GM12878 (cell line): ENCODE measurements around the gene AK5. TPM values are rescaled to one million over a fixed set of nuclear protein-coding genes. Genes with fewer than 3 reads are reported as not detected.

Source experiments
- ATAC-seq: fragments of 200-7000 bp; cut with Tn5 transposase; 3 replicates; pipeline ENCODE4 v1.9.1; 2020; ENCODE audit warnings: mild to moderate bottlenecking, moderate library complexity
- BruUV-seq: library from RNA; stranded (reverse); fragments of 400-500 nt; replicated peaks from 2 replicates; lab custom pipeline; 2021; lab: Mats Ljungman, UMichigan
- CTCF ChIA-PET: fragments of 300-600 bp; sonication (Branson Sonifier 250); formaldehyde crosslinking; extraction: SDS; loops from one replicate; lab custom pipeline; 2021; ENCODE audit warnings: inconsistent platforms; lab: Yijun Ruan, JAX
- POLR2A ChIA-PET: fragments of 350-600 bp; formaldehyde crosslinking; extraction: SDS; loops from one replicate; lab custom pipeline; 2021; ENCODE audit warnings: inconsistent platforms; lab: Charles Lee
- RAD21 ChIA-PET: fragments of 300-600 bp; sonication (Branson Sonifier 250); formaldehyde crosslinking; loops from one replicate; lab custom pipeline; 2023; ENCODE audit warnings: antibody characterized with exemption; ENCODE audit not compliant: unreplicated experiment; lab: Charles Lee
- SMC1A ChIA-PET: fragments of 300-600 bp; sonication (Branson Sonifier 250); formaldehyde crosslinking; loops from one replicate; lab custom pipeline; 2023; ENCODE audit not compliant: unreplicated experiment, uncharacterized antibody; lab: Charles Lee
- DNase-seq: peaks from one replicate; pipeline ENCODE4 v3.0.0-alpha.2; 2011; ENCODE audit warnings: low read depth, low spot score
- FAIRE-seq: peaks from 3 replicates; lab custom pipeline; 2011; peaks lifted over from hg19 to GRCh38; lab: Jason Lieb, UNC
- H2AFZ ChIP-seq: 2 replicates; pipeline ENCODE4 v1.6.0; 2011; ENCODE audit warnings: low read depth, low read length, control low read depth; ENCODE audit not compliant: control insufficient read depth
- H3K27ac ChIP-seq: 2 replicates; pipeline ENCODE4 v1.5.1; 2011; ENCODE audit warnings: control low read depth; ENCODE audit not compliant: control insufficient read depth, insufficient read depth
- H3K27me3 ChIP-seq, 2 experiments: replicated peaks in 1 of 2; 2 replicates each; pipeline versions ENCODE4 v1.6.0 to v1.6.1; 2011; ENCODE audit warnings: low read length in 1 of 2; ENCODE audit not compliant: control insufficient read depth in 2 of 2, insufficient read depth in 2 of 2
- H3K36me3 ChIP-seq, 2 experiments: 2 replicates each; pipeline ENCODE4 v1.5.1; 2011; ENCODE audit warnings: low read length in 1 of 2; ENCODE audit not compliant: control insufficient read depth in 2 of 2, insufficient read depth in 2 of 2
- H3K4me1 ChIP-seq: 2 replicates; pipeline ENCODE4 v1.6.1; 2011; ENCODE audit warnings: mild to moderate bottlenecking, low read length, moderate library complexity, mixed read lengths; ENCODE audit not compliant: control insufficient read depth, insufficient read depth
- H3K4me2 ChIP-seq: 2 replicates; pipeline ENCODE4 v1.6.0; 2011; ENCODE audit warnings: control low read depth; ENCODE audit not compliant: control insufficient read depth, insufficient read depth
- H3K4me3 ChIP-seq: fragments of 200-600 bp; sonication (generic); 2 replicates; pipeline ENCODE4 v1.5.1; 2016
- H3K79me2 ChIP-seq: 2 replicates; pipeline ENCODE4 v1.6.0; 2011; ENCODE audit warnings: low read length; ENCODE audit not compliant: control insufficient read depth, insufficient read depth
- H3K9ac ChIP-seq: 2 replicates; pipeline ENCODE4 v1.8.0; 2011; ENCODE audit warnings: low read length, control low read depth, mixed read lengths; ENCODE audit not compliant: control insufficient read depth, insufficient read depth
- H3K9me3 ChIP-seq: replicated peaks from 3 replicates; pipeline ENCODE4 v1.5.1; 2011; ENCODE audit warnings: mild to moderate bottlenecking, low read length; ENCODE audit not compliant: control insufficient read depth, insufficient read depth
- H4K20me1 ChIP-seq: 2 replicates; pipeline ENCODE4 v1.6.0; 2011; ENCODE audit not compliant: control insufficient read depth, insufficient read depth
- CHD2 ChIP-seq: IDR thresholded peaks from 2 replicates; pipeline ENCODE4 v1.6.1; 2011; ENCODE audit warnings: low read depth, low read length, improper control_type of control experiment, borderline replicate concordance
- EP300 ChIP-seq, 2 experiments: fragments of 150-350 bp in 1 of 2; IDR thresholded peaks; 2 replicates each; pipeline ENCODE4 v1.6.1; 2011 to 2012; ENCODE audit warnings: low read depth in 2 of 2, low read length in 2 of 2, borderline replicate concordance in 1 of 2, improper control_type of control experiment in 1 of 2, inconsistent platforms in 1 of 2; ENCODE audit not compliant: control insufficient read depth in 1 of 2
- GATAD2B ChIP-seq: fragments of 450-650 bp; conservative IDR thresholded peaks from 2 replicates; pipeline ENCODE4 v1.6.1; 2017; ENCODE audit warnings: low read depth, mild to moderate bottlenecking, moderate library complexity
- NFIC ChIP-seq: IDR thresholded peaks from 2 replicates; pipeline ENCODE4 v1.6.1; 2012; ENCODE audit warnings: low read depth, mild to moderate bottlenecking, inconsistent platforms, low read length, moderate library complexity
- PAX8 ChIP-seq: fragments of 450-650 bp; IDR thresholded peaks from 2 replicates; pipeline ENCODE4 v1.6.1; 2017; ENCODE audit warnings: mild to moderate bottlenecking, moderate library complexity
- PKNOX1 ChIP-seq: fragments of 450-650 bp; IDR thresholded peaks from 2 replicates; pipeline ENCODE4 v1.6.1; 2016; ENCODE audit warnings: mild to moderate bottlenecking
- RB1 ChIP-seq: fragments of 450-650 bp; formaldehyde crosslinking; IDR thresholded peaks from 2 replicates; pipeline ENCODE4 v1.6.1; 2017; ENCODE audit warnings: mild to moderate bottlenecking, borderline replicate concordance
- RCOR1 ChIP-seq: conservative IDR thresholded peaks from 2 replicates; pipeline ENCODE4 v1.6.1; 2012; ENCODE audit warnings: low read depth, low read length, improper control_type of control experiment
- RUNX3 ChIP-seq: IDR thresholded peaks from 2 replicates; pipeline ENCODE4 v1.6.1; 2012; ENCODE audit warnings: low read length, inconsistent platforms
- STAT3 ChIP-seq: IDR thresholded peaks from 2 replicates; pipeline ENCODE4 v1.6.1; 2011; ENCODE audit warnings: low read depth, low read length, improper control_type of control experiment
- SUZ12 ChIP-seq: fragments of 200-600 bp; sonication (generic); IDR thresholded peaks from one replicate; pipeline ENCODE4 v1.6.1; 2018; ENCODE audit warnings: antibody characterized with exemption, mild to moderate bottlenecking; ENCODE audit not compliant: unreplicated experiment
- YBX1 ChIP-seq: fragments of 450-650 bp; IDR thresholded peaks from 2 replicates; pipeline ENCODE4 v1.6.1; 2016; ENCODE audit warnings: antibody characterized with exemption
- ZBTB33 ChIP-seq: fragments of 450-650 bp; IDR thresholded peaks from 2 replicates; pipeline ENCODE4 v1.6.1; 2017; ENCODE audit warnings: mild to moderate bottlenecking
- WGBS: methylation state at CpG from one replicate; pipeline ENCODE4 v1.1.6; 2016; ENCODE audit warnings: low lambda C conversion rate; ENCODE audit not compliant: insufficient replicate concordance, insufficient coverage; ENCODE audit errors: missing lambda C conversion rate; 5-methylcytosine and 5-hydroxymethylcytosine counted together
- in situ Hi-C: fragments of 300-500 bp; cut with MboI; formaldehyde crosslinking; loops from 9 replicates; pipeline ENCODE4 v1.14.3; 2018; ENCODE audit warnings: mixed read lengths
- intact Hi-C: fragments of 100-400 bp; cut with micrococcal nuclease; formaldehyde crosslinking; loops from one replicate; pipeline ENCODE4 v1.14.2; 2022; ENCODE audit not compliant: unreplicated experiment
- polyA plus RNA-seq, 11 experiments: library from polyadenylated mRNA; depleted of rRNA in 4 of 11; unstranded in 6 of 11; stranded (reverse) in 5 of 11; fragments of >200 nt; fragmentation: Nextera tagmentation in 4 of 11; fragmentation: Illumina TruSeq in 1 of 11; extraction: Ambion mirVana in 4 of 11; extraction: Trizol in 1 of 11; gene quantifications; 1 replicate in 1 of 11; 2 replicates in 10 of 11; pipeline versions ENCODE4 v1.2.1 to v1.2.3, GENCODE V29; 2011 to 2016; ENCODE audit warnings: inconsistent platforms in 2 of 11, missing spikeins in 2 of 11, low read depth in 1 of 11
- total RNA-seq, 4 experiments: library from RNA; depleted of rRNA in 3 of 4; stranded (reverse); fragments of >200 nt in 3 of 4; fragmentation: Illumina TruSeq in 1 of 4; extraction: Trizol in 1 of 4; gene quantifications; 2 replicates each; pipeline versions ENCODE4 v1.2.1 to v1.2.3, GENCODE V29; 2013 to 2021
- TF ChIP-seq, protein P1 (sequence below): fragments of 450-650 bp; IDR thresholded peaks from 2 replicates; pipeline ENCODE4 v1.6.1; 2017; ENCODE audit warnings: low read depth, mild to moderate bottlenecking, moderate library complexity
- TF ChIP-seq, protein P2 (sequence below): IDR thresholded peaks from 2 replicates; pipeline ENCODE4 v1.6.1; 2012; ENCODE audit warnings: low read depth, low read length, improper control_type of control experiment
- TF ChIP-seq, protein P3 (sequence below), 3 experiments: IDR thresholded peaks in 2 of 3; conservative IDR thresholded peaks in 1 of 3; 2 replicates each; pipeline ENCODE4 v1.5.1; 2011; ENCODE audit warnings: low read depth in 3 of 3, low read length in 3 of 3, mild to moderate bottlenecking in 3 of 3, control low read depth in 2 of 3, moderate library complexity in 2 of 3, inconsistent platforms in 1 of 3, mixed read lengths in 1 of 3; ENCODE audit not compliant: control insufficient read depth in 2 of 3, insufficient read depth in 1 of 3; ENCODE audit errors: extremely low read depth in 1 of 3

Gene AK5
- total and polyA plus RNA-seq, 10 of the 15 experiments (the other 5 are each of a cell fraction or from before 2014, with no cell fraction given), result 0.08 to 0.33 TPM; not detected in 8

- POLR2A ChIA-PET, result no interaction called here
- CTCF ChIA-PET, result no interaction called here
- no peak overlapping the region for H2AFZ ChIP-seq
Observed at GRCh38 chr1:77399250-77400086, 117.6 kb downstream of the AK5 start.

More at GRCh38 chr1:77399250-77400086, 117.6 kb downstream of the AK5 start:
- ChIA-PET RAD21 (no interaction called here), SMC1A (no interaction called here)
- intact Hi-C loops, result no loop called here
- Histone ChIP-seq H3K4me3 (no peak overlapping the region), H3K27ac (no peak overlapping the region), H3K27me3 (no peaks in the 10 kb centered on the region), H3K36me3 (no peaks in the 10 kb centered on the region), H3K9ac (no peak overlapping the region), H3K9me3 (no peaks in the 10 kb centered on the region), H3K4me1 (no peaks in the 10 kb centered on the region), H4K20me1 (no peaks in the 10 kb centered on the region), H3K4me2 (no peak overlapping the region), H3K79me2 (no peaks in the 10 kb centered on the region)
- 12% methylated on average over 6 of the region's 6 CpGs for WGBS
- no TSS peak for BruUV-seq
- TF ChIP-seq STAT3 (no peak), EP300 (IDR thresholded peaks at IDR 0.05; ENCODE audit: borderline replicate concordance in 1 of 2, control insufficient read depth in 1 of 2, low read depth in 2 of 2, low read length in 2 of 2) (no peak), ZBTB33 (no peak), PKNOX1 (no peak), GATAD2B (no peak), CHD2 (no peak), RUNX3 (no peak), SUZ12 (no peak), YBX1 (no peak), NFIC (no peak), PAX8 (no peak), RCOR1 (no peak), RB1 (no peak)
- TF ChIP-seq, protein P1, sequence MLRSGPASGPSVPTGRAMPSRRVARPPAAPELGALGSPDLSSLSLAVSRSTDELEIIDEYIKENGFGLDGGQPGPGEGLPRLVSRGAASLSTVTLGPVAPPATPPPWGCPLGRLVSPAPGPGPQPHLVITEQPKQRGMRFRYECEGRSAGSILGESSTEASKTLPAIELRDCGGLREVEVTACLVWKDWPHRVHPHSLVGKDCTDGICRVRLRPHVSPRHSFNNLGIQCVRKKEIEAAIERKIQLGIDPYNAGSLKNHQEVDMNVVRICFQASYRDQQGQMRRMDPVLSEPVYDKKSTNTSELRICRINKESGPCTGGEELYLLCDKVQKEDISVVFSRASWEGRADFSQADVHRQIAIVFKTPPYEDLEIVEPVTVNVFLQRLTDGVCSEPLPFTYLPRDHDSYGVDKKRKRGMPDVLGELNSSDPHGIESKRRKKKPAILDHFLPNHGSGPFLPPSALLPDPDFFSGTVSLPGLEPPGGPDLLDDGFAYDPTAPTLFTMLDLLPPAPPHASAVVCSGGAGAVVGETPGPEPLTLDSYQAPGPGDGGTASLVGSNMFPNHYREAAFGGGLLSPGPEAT, result no peak
- TF ChIP-seq, protein P2, sequence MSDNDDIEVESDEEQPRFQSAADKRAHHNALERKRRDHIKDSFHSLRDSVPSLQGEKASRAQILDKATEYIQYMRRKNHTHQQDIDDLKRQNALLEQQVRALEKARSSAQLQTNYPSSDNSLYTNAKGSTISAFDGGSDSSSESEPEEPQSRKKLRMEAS, result no peak
- TF ChIP-seq, protein P3, sequence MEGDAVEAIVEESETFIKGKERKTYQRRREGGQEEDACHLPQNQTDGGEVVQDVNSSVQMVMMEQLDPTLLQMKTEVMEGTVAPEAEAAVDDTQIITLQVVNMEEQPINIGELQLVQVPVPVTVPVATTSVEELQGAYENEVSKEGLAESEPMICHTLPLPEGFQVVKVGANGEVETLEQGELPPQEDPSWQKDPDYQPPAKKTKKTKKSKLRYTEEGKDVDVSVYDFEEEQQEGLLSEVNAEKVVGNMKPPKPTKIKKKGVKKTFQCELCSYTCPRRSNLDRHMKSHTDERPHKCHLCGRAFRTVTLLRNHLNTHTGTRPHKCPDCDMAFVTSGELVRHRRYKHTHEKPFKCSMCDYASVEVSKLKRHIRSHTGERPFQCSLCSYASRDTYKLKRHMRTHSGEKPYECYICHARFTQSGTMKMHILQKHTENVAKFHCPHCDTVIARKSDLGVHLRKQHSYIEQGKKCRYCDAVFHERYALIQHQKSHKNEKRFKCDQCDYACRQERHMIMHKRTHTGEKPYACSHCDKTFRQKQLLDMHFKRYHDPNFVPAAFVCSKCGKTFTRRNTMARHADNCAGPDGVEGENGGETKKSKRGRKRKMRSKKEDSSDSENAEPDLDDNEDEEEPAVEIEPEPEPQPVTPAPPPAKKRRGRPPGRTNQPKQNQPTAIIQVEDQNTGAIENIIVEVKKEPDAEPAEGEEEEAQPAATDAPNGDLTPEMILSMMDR (IDR thresholded peaks at IDR 0.05 in 2 of 3, conservative IDR thresholded peaks at IDR 0.05 in 1 of 3; ENCODE audit: control insufficient read depth in 2 of 3, extremely low read depth in 1 of 3, insufficient read depth in 1 of 3, low read depth in 3 of 3, low read length in 3 of 3), result no peak
- TF ChIP-seq, all 136 proteins: peak for 0
- DNase-seq (no peak), FAIRE-seq (no peak), ATAC-seq (no peak)
- in situ Hi-C loops, result no loop called here
